Thyroid gland (tissue), 4 donors: ENCODE data around the gene KIF13A.

Source experiments
- POLR2A ChIP-seq, 2 donors: fragments of 450-650 bp; IDR thresholded peaks; one replicate each; pipeline ENCODE4 v1.6.1; 2017; ENCODE audit warnings: antibody characterized with exemption in 2 of 2, mild to moderate bottlenecking in 2 of 2, moderate library complexity in 1 of 2
- TF ChIP-seq, protein P1 (sequence below), 6 experiments: fragments of 200-600 bp in 3 of 6; fragments of 450-650 bp in 3 of 6; sonication (generic) in 3 of 6; IDR thresholded peaks; one replicate each; pipeline ENCODE4 v1.5.1; 2016 to 2019; ENCODE audit warnings: antibody characterized with exemption in 6 of 6, mild to moderate bottlenecking in 2 of 6, inconsistent platforms in 1 of 6, moderate library complexity in 1 of 6

DNA sequence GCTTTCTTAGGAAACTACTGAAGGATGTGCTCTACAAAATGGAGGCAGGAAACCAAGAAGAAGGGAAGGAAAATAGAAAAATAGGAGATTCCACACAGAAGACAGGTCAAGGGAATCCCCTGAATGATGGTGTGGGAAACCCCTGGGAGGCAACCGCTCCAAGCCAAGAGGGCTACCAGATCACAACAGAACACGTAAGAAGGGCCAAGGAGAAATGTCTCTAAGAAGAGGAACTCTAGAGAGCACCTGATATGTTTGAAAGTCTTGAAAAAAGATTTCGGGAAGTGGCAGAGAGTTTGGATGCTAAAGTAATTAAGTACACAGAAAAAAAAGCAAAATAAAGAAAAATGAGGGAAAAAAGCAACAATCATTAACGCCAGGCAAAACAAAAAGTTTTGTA is 7.1 kb downstream of the KIF13A start:
- TF ChIP-seq, protein P1, sequence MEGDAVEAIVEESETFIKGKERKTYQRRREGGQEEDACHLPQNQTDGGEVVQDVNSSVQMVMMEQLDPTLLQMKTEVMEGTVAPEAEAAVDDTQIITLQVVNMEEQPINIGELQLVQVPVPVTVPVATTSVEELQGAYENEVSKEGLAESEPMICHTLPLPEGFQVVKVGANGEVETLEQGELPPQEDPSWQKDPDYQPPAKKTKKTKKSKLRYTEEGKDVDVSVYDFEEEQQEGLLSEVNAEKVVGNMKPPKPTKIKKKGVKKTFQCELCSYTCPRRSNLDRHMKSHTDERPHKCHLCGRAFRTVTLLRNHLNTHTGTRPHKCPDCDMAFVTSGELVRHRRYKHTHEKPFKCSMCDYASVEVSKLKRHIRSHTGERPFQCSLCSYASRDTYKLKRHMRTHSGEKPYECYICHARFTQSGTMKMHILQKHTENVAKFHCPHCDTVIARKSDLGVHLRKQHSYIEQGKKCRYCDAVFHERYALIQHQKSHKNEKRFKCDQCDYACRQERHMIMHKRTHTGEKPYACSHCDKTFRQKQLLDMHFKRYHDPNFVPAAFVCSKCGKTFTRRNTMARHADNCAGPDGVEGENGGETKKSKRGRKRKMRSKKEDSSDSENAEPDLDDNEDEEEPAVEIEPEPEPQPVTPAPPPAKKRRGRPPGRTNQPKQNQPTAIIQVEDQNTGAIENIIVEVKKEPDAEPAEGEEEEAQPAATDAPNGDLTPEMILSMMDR (IDR thresholded peaks at IDR 0.05) = no peak
- TF ChIP-seq POLR2A (IDR thresholded peaks at IDR 0.05) = no peak
